CD1c-positive myeloid dendritic cell (primary cell): ENCODE measurements around the gene HSBP1L1.

Experiments
- DNase-seq: peaks from one replicate; pipeline ENCODE4 v3.0.0-alpha.2; 2016; ENCODE audit errors: extremely low spot score

HSBP1L1 gene

GRCh38 chr18:79964330-79965118, at the start of gene HSBP1L1:
Gene HSBP1L1 (plus strand): TSS chr18:79964643. CDS start chr18:79964736, 93 bp downstream.
- peak; percentile 73 for DNase-seq

GRCh38 chr18:79915161-79916127, 49.0 kb upstream of the HSBP1L1 start:
- DNase-seq = no peak

GRCh38 chr18:79916128-79916494, 48.3 kb upstream of the HSBP1L1 start:
- DNase-seq = no peak

- DNase-seq = no peak
These were observed 47.8 kb upstream of the HSBP1L1 start for GRCh38 chr18:79916546-79917168.

GRCh38 chr18:79917169-79917852, 47.1 kb upstream of the HSBP1L1 start:
- no peak for DNase-seq

GRCh38 chr18:79917853-79918614, 46.4 kb upstream of the HSBP1L1 start:
- no peak for DNase-seq

GRCh38 chr18:79918615-79919011, 45.8 kb upstream of the HSBP1L1 start:
- no peak for DNase-seq

- no peak for DNase-seq
These were observed 45.4 kb upstream of the HSBP1L1 start for GRCh38 chr18:79919089-79919488.

GRCh38 chr18:79921984-79922965, 42.2 kb upstream of the HSBP1L1 start:
- no peak for DNase-seq

GRCh38 chr18:79922971-79923411, 41.5 kb upstream of the HSBP1L1 start:
- DNase-seq = no peak

GRCh38 chr18:79923896-79924585, 40.4 kb upstream of the HSBP1L1 start:
- DNase-seq = no peak

GRCh38 chr18:79924814-79925731, 39.4 kb upstream of the HSBP1L1 start:
- no peak for DNase-seq

GRCh38 chr18:79926306-79926705, 38.1 kb upstream of the HSBP1L1 start:
- DNase-seq = no peak

- DNase-seq = no peak
These were observed 37.5 kb upstream of the HSBP1L1 start for GRCh38 chr18:79926715-79927606.

- no peak for DNase-seq
These were observed 36.6 kb upstream of the HSBP1L1 start for GRCh38 chr18:79927607-79928562.

GRCh38 chr18:79928563-79928960, 35.9 kb upstream of the HSBP1L1 start:
- no peak for DNase-seq
